Ovary (tissue), 3 donors: ENCODE results near the gene CACNB2.

ENCODE experiments used
- POLR2A ChIP-seq: fragments of 450-650 bp; IDR thresholded peaks from one replicate; pipeline ENCODE4 v1.6.1; 2017; ENCODE audit warnings: antibody characterized with exemption, mild to moderate bottlenecking, moderate library complexity
- TF ChIP-seq, protein P1 (sequence below), 3 donors: fragments of 450-650 bp in 2 of 3; fragments of 200-600 bp in 1 of 3; IDR thresholded peaks; one replicate each; pipeline versions ENCODE4 v1.5.1 to v1.8.0; 2016 to 2022; ENCODE audit warnings: antibody characterized with exemption in 3 of 3, mild to moderate bottlenecking in 1 of 3
- donor health status: DM: no; HTN: no; CAD: no.

DNA sequence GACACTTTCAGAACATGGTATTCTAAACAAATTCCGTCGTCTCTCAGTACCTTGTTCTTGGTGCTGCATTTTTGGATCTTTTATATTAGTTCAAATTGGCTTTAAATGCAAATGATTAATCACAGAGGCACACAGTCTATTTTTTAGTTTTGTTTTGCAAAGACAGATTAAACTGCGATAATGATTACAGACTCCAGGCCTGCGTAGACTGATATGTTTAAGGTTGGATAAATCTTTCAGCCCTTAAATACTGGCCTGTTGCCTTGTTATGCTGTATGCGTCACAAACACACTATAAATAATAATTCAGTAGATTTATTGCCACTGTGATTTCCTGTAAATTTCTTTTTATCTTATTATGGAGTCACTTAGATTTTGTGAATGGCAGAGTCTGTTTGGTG lies 19.3 kb downstream of the CACNB2 start:
- TF ChIP-seq, protein P1, sequence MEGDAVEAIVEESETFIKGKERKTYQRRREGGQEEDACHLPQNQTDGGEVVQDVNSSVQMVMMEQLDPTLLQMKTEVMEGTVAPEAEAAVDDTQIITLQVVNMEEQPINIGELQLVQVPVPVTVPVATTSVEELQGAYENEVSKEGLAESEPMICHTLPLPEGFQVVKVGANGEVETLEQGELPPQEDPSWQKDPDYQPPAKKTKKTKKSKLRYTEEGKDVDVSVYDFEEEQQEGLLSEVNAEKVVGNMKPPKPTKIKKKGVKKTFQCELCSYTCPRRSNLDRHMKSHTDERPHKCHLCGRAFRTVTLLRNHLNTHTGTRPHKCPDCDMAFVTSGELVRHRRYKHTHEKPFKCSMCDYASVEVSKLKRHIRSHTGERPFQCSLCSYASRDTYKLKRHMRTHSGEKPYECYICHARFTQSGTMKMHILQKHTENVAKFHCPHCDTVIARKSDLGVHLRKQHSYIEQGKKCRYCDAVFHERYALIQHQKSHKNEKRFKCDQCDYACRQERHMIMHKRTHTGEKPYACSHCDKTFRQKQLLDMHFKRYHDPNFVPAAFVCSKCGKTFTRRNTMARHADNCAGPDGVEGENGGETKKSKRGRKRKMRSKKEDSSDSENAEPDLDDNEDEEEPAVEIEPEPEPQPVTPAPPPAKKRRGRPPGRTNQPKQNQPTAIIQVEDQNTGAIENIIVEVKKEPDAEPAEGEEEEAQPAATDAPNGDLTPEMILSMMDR (IDR thresholded peaks at IDR 0.05), result no peak
- no peak for TF ChIP-seq POLR2A
